PFSK-1 (cell line): ENCODE data around the gene PPP4C.

Experiments
- FOXP2 ChIP-seq: optimal IDR thresholded peaks from 2 replicates; pipeline ENCODE3; 2011; ENCODE audit warnings: borderline replicate concordance, control low read depth, inconsistent platforms; ENCODE audit not compliant: insufficient read depth; ENCODE audit errors: extremely low read length, extremely low read depth
- POLR2AphosphoS5 ChIP-seq: IDR thresholded peaks from 2 replicates; pipeline ENCODE4 v1.6.1; 2012; ENCODE audit warnings: low read depth, mild to moderate bottlenecking, control low read depth, low read length, moderate library complexity
- SIN3A ChIP-seq: IDR thresholded peaks from 2 replicates; pipeline ENCODE4 v1.6.1; 2012; ENCODE audit warnings: mild to moderate bottlenecking, low read length, moderate library complexity, borderline replicate concordance; ENCODE audit not compliant: insufficient read depth
- TAF1 ChIP-seq: IDR thresholded peaks from 2 replicates; pipeline ENCODE4 v1.6.1; 2012; ENCODE audit warnings: low read length, control low read depth, borderline replicate concordance; ENCODE audit not compliant: insufficient read depth
- TF ChIP-seq, protein P1 (sequence below), 2 experiments: IDR thresholded peaks; 2 replicates each; pipeline versions ENCODE4 v1.6.1 to v1.8.0; 2011 to 2012; ENCODE audit warnings: low read depth in 2 of 2, low read length in 2 of 2, control low read depth in 1 of 2, inconsistent platforms in 1 of 2, mild to moderate bottlenecking in 1 of 2, moderate library complexity in 1 of 2; ENCODE audit not compliant: insufficient read depth in 1 of 2

PPP4C gene

DNA sequence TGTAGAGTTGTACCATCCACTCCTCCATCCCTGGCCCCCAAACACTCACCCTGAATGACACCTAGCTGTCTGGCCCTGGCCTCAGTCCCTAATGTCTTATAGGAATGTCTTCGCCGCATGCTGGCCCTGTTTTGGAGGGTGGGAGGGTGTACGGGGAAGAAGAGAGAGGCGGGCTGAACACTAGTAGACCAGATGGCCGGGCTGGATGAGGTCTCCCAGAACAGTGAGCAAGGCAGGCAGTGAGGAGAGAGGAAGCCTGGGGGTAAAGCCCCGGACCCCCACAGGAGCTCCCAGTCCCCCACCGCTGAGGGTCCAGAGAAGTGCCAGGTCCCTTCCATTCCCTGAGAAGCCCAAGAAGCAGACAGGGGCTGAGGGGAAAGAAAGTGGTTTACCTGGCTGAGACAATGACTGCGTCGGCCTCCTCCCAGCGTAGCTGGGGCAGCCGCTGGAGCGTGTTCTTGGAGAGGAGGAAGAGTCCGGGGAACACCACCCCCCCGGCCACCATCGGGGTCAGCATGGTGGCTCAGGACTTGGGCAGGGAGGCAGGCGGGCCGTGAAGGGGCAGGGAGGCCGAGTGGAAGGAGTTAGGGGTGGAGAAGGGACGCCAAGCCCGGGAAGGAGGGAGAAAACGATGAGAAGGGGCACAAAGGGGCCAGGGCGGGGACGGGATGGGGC lies 45.6 kb upstream of the PPP4C start:
- TF ChIP-seq, protein P1, sequence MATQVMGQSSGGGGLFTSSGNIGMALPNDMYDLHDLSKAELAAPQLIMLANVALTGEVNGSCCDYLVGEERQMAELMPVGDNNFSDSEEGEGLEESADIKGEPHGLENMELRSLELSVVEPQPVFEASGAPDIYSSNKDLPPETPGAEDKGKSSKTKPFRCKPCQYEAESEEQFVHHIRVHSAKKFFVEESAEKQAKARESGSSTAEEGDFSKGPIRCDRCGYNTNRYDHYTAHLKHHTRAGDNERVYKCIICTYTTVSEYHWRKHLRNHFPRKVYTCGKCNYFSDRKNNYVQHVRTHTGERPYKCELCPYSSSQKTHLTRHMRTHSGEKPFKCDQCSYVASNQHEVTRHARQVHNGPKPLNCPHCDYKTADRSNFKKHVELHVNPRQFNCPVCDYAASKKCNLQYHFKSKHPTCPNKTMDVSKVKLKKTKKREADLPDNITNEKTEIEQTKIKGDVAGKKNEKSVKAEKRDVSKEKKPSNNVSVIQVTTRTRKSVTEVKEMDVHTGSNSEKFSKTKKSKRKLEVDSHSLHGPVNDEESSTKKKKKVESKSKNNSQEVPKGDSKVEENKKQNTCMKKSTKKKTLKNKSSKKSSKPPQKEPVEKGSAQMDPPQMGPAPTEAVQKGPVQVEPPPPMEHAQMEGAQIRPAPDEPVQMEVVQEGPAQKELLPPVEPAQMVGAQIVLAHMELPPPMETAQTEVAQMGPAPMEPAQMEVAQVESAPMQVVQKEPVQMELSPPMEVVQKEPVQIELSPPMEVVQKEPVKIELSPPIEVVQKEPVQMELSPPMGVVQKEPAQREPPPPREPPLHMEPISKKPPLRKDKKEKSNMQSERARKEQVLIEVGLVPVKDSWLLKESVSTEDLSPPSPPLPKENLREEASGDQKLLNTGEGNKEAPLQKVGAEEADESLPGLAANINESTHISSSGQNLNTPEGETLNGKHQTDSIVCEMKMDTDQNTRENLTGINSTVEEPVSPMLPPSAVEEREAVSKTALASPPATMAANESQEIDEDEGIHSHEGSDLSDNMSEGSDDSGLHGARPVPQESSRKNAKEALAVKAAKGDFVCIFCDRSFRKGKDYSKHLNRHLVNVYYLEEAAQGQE (IDR thresholded peaks at IDR 0.05; ENCODE audit: insufficient read depth in 1 of 2, low read depth in 2 of 2, low read length in 2 of 2), result no peak
- no peak for TF ChIP-seq SIN3A
- no peak for TF ChIP-seq POLR2AphosphoS5
- TF ChIP-seq FOXP2, result no peak
- TF ChIP-seq TAF1, result no peak

DNA sequence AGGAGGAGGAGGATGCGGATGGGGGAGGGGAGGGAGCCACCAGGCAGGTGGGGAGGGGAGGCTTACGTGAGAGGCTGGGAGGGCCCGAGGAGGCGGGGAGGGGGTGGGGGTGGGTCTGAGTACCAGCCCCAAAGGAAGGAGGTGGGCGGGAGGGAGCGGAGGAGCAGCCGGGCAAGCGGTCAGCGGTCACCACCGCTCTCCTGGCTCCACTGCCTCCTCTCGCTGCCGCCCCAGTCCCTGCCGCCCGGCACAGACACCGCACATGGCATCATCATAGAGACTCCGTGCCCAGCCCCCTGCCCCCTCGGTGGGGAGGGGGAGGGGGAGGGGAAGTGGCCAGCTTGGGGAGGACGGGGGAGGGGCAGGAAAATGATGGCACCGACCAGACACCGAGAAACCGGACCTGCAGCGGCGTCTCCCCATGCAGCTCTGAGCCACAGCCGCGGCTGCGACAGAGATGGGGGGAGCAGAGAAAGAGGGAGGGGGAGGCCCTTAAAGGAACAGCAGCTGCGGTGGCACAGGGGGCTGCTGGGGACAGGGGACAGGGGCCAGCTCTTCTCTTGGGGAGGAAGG lies 44.9 kb upstream of the PPP4C start, which contains the start of gene TLCD3B:
Gene TLCD3B, minus strand, starts transcription at position 431 of the 573 bp plus-strand sequence. CDS start 744 bp downstream, outside the sequence.
- TF ChIP-seq, protein P1 (IDR thresholded peaks at IDR 0.05; ENCODE audit: insufficient read depth in 1 of 2, low read depth in 2 of 2, low read length in 2 of 2), result no peak
- TF ChIP-seq SIN3A (no peak), POLR2AphosphoS5 (no peak), FOXP2 (no peak), TAF1 (no peak)

GRCh38 chr16:30031477-30031918 lies 44.3 kb upstream of the PPP4C start:
- TF ChIP-seq POLR2AphosphoS5 (no peak), TAF1 (no peak)
- TF ChIP-seq, protein P1 (IDR thresholded peaks at IDR 0.05; ENCODE audit: insufficient read depth in 1 of 2, low read depth in 2 of 2, low read length in 2 of 2), result no peak

GRCh38 chr16:30032083-30032819 lies 43.5 kb upstream of the PPP4C start:
- no peak for TF ChIP-seq POLR2AphosphoS5
- TF ChIP-seq, protein P1 (IDR thresholded peaks at IDR 0.05; ENCODE audit: insufficient read depth in 1 of 2, low read depth in 2 of 2, low read length in 2 of 2), result peak in 1 of 2 experiments; percentile 47; a peak in 1 of 4 replicates
- no peak for TF ChIP-seq SIN3A

GRCh38 chr16:30033270-30033669 lies 42.5 kb upstream of the PPP4C start:
- no peak for TF ChIP-seq FOXP2
- no peak for TF ChIP-seq POLR2AphosphoS5
- TF ChIP-seq, protein P1 (IDR thresholded peaks at IDR 0.05; ENCODE audit: insufficient read depth in 1 of 2, low read depth in 2 of 2, low read length in 2 of 2), result no peak
- TF ChIP-seq TAF1, result no peak
- no peak for TF ChIP-seq SIN3A
